Mesenteric fat pad (tissue), 1 donor: Measurements from ENCODE around the gene PRUNE2. TPM values are rescaled to one million over a fixed set of nuclear protein-coding genes. Genes with fewer than 3 reads are reported as not detected.

Experiments
- DNase-seq: peaks from one replicate; pipeline ENCODE4 v3.0.0-alpha.2; 2020; ENCODE audit warnings: low spot score
- total RNA-seq: library from RNA; stranded (reverse); fragmentation: NEBNext Ultra II Directional; extraction: Animal tissue kit (Norgen Biotek cat#: 25700); gene quantifications from one replicate; pipeline ENCODE4 v1.2.1, GENCODE V29; 2021
- donor health status: DM: yes; HTN: yes; CAD: no.

The PRUNE2 gene
- total RNA-seq, 1 donor from 2014 or later = 13.9 TPM

DNA sequence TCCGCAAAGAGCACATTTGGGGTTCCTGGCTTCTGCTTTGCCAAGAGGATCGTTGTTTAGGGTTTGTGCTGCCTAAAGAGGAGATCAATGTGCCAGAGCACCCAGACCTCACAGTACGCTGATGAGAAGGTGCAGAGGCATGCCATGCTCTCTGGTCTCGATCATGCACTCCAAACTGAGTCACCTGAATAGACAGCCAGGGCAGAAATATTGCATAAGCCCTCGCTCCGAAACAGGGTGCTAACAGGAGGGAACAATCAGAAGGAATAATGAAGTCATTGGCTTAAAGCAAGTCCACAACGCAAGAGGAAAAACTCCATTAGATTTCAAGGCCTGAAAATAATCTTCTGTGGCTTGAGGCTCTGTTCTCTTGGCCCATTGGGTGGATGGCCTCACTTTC is 322.7 kb downstream of the PRUNE2 start:
- DNase-seq = no peak

DNA sequence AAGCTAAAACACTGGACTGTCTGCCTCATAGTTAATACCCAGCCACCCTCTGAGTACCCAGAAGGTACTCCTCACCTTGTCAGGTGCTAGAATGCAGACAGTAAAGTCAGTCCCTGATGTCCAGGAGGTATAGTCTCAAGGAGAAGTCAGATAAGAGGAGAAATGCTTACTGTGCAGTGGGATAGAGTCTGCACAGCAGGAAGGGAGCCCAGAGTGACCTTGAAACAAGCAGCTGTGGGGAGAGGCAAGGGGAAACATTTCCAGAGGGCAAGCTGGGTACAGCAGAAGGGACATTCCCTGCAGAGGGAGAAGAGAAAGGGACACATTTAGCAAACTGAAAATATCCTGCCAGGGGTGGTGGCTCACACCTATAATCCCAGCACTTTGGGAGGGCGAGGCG is 324.2 kb downstream of the PRUNE2 start:
- no peak for DNase-seq

DNA sequence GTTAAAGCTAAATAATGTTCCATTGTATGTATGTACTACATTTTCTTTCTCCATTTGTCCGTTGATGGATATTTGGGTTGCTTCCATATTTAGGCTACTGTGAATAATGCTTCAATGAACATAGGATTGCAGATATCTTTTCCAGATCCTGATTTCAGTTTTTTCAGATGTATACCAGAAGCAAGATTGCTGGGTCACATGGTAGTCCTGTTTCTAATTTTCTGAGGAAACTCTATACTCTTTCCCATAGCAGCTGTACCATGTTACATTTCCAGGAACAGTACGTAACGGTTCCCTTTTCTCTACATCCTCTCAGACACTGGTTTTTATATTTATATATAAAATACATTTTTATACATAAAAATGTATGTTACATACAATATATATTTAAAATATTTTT is 325.1 kb downstream of the PRUNE2 start:
- DNase-seq = no peak

DNA sequence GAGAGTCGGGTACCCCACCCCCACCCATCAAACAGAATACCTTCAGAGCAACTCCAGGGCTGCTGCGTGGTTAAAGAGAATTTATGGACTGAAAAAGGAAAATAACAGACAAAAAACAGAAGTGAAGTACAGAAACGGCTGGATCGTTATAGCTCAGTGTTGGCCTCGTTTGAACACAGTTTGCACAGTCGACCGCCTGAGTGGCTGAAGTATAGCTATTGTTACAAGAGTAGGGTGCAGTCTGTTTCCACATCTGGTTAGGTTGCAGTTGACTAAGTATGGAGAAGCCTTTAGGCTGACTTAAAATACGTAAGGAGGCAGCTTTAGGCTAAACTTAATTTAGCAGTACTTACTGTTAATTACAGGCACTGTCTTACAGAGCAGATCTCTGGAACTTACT is 325.7 kb downstream of the PRUNE2 start:
- no peak for DNase-seq

DNA sequence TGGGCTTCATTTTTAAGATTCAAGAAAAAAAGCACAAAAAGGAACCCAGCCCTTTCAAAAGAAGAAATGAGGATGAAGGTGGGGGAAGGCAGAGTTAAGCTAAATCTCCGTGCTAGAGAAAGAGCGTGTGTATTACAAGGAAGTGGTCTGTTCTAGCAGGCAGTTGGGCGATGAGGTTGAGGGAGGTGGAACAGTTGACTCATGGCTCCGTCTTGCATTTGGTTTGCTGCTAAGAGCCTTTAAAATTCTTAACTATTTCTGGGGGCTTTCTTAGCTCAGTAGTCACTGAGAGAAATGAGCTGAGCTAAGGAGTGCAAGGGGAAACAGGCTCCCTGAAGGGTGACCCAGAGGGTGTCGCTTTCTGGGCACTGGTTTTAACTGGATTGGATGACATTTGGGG is 329.6 kb downstream of the PRUNE2 start:
- DNase-seq = no peak

- DNase-seq = no peak
These were observed 330.2 kb downstream of the PRUNE2 start for GRCh38 chr9:76575761-76576160.

DNA sequence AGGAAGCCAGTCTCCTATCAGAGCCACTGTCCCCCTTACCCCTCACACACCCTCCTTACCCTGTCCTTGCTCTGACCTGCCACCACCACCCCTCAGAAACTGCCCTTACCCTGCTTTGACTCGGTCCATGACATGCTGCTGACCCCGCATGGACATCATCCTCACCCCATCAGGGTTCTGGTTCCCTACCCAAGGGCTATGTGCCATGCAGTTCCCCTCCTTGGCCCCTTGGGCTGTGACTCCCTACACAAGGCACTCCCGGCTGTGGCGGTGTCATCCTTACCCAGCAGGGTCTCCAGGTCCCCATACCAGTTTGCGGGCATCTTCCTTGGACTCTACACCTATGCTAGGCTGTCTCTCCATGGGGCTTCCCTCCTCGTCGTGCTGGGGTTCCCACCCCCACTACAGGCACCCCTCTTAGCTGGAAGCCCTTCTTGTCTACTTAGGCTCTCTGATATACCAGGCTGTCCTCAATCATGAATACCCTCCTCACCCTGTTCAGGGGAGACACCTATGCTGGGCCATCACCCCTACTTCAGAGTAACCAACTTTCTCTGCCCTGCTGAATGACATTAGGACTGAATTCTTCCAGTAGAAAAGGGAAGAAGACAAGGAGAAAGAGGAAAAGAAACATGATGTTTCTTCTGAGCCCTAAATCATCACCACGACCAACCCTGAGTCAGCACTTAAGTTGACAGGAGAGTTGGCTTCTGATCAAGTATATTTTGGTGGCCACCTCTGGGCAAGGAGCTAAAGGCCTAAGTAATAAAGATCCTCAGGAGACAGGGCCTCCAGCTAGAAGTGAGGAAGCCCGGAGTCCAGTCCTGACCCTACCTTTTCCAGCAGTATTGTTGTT is 331.8 kb downstream of the PRUNE2 start:
- DNase-seq = no peak

DNA sequence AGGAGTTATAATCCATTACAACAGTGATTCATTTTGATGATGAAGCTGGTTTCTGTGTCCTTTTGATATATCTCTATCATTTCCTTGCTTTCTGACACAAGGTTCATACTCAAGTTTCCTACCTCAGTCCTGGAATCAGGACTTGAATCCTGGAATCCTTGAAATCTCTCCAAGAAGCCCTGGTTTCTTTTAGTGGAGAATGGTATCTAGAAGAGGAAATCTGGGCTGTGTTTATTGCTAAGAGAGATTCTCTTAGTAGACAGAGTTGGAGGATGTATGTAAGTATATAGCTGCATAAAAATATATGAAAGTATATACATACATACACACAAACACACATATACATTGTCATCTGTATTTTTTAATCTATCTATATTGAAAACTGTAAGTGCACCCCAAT is 332.5 kb downstream of the PRUNE2 start:
- no peak for DNase-seq

DNA sequence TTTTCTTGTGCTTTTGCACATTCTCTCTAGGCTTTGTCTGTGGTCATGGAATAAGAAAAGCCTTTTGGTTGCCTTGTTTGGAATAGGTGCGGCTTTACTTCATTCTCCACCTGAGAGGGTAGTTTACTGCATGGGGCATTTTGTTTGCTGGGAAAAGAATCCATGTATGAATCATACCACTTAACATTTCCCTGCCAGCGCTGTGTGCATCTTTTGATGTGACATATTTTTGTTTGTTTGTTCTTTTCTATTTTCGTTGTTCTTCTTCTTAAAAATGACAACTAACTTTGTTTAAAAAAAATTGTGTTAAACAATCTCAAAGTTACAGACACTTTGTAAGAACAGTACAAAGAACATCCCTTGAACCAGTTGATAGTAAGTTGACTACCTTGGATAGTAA is 333.8 kb downstream of the PRUNE2 start:
- DNase-seq = no peak

- no peak for DNase-seq
These were observed 334.2 kb downstream of the PRUNE2 start for GRCh38 chr9:76571743-76572146.

DNA sequence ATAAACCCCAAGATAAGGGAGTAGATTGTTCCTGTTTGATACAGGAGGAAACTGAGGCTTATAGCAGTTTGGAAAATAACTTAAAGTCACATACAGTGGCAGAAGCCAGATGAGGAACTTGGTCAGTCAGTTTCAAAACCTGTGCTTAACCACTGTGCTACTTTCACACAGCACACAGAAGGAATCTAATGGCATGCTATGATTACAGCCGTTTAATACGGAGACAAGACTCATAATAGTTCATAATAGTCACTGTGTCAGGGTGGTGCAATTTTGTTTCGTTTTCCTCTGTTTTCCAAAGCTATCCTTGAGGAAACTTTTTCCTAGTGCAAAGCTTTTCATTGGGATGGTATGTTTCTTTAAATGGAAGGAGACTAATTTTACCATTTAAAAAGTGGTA is 334.6 kb downstream of the PRUNE2 start:
- no peak for DNase-seq

DNA sequence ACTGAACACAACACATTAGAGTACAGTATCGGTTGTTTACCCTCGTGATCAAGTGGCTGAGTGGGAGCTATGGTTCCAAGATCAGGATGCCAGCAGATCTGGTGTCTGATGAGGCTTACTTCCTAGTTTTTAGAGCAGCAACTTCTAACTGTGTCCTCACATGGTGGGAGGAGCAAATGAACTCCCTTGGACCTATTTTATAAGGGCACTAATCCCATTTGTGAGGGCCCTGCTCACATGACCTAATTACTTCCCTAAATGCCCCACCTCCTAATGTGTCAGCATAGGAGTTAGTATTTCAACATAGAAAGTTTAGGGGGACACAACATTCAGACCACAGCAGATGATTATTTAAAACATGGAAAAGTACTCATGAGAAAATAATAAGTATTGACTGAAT is 335.1 kb downstream of the PRUNE2 start:
- DNase-seq = no peak

- DNase-seq = no peak
These were observed 338.8 kb downstream of the PRUNE2 start for GRCh38 chr9:76567086-76567485.

- no peak for DNase-seq
These were observed 341.6 kb downstream of the PRUNE2 start for GRCh38 chr9:76564297-76564696.

DNA sequence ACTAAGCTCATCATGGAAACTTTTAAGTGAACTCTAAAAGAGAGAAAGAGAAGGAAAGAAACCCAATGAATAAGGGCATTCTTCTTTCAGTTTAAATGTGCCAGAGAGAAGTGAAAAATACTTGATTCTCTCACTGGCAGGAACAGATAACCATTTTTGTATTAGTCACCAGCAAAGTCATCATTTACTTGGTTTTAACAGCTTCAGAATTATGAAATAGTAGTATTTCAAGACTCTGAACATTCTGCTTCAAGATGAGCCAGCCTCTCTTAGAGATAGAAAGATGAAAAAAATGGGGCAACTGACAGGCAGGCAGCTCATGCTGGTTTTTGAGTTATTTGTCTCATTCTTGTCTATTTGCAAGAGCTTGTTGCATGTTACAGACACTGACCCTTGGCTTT is 343.4 kb downstream of the PRUNE2 start:
- DNase-seq = no peak

DNA sequence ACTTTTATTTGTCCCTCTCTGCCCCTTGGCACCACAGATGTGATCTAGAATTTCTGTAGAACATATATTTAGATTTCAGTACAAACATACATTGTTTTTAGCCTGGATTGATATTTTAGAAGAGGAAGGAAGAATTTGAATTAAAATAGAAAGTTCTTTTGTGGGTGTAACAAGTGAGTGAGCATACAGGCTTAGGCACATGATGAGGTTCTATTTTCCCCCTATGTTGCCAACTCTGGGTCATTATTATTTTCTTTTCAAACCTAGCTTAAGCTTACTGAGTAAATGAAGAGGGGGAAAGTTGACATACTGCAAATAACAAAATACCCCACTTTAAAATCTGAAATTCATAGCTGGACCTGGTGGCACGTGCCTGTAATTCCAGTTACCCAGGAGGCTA is 344.0 kb downstream of the PRUNE2 start:
- DNase-seq = no peak

Other genes with a start within 250 kb of the PRUNE2 start
- not detected for gene PCA3, start 141.7 kb downstream of the PRUNE2 start, total RNA-seq
- not detected for gene FOXB2, start 113.5 kb upstream of the PRUNE2 start, total RNA-seq